GM12874 (cell line): ENCODE measurements around the gene SLC34A1.

ENCODE experiments used
- CTCF ChIP-seq: IDR thresholded peaks from 2 replicates; pipeline ENCODE4 v1.5.1; 2011; ENCODE audit warnings: low read depth, mild to moderate bottlenecking, control low read depth, low read length, moderate library complexity; ENCODE audit not compliant: insufficient read depth

Gene SLC34A1

GRCh38 chr5:177351392-177352329 is 32.6 kb upstream of the SLC34A1 start, which contains the start of gene LMAN2:
Gene LMAN2, minus strand, starts transcription at chr5:177351668. Its CDS starts 21 bp downstream, at chr5:177351647.
- TF ChIP-seq CTCF: no peak

GRCh38 chr5:177353093-177353492 is 31.1 kb upstream of the SLC34A1 start:
- TF ChIP-seq CTCF: no peak

- no peak for TF ChIP-seq CTCF
Observed at GRCh38 chr5:177354256-177354655, 30.0 kb upstream of the SLC34A1 start.

GRCh38 chr5:177354711-177355110 is 29.5 kb upstream of the SLC34A1 start:
- TF ChIP-seq CTCF: no peak

- TF ChIP-seq CTCF: no peak
Observed at GRCh38 chr5:177355162-177355867, 28.9 kb upstream of the SLC34A1 start.

- TF ChIP-seq CTCF: no peak
Observed at GRCh38 chr5:177355868-177356168, 28.4 kb upstream of the SLC34A1 start.

GRCh38 chr5:177356746-177357145 is 27.5 kb upstream of the SLC34A1 start:
- no peak for TF ChIP-seq CTCF
